TTC549 (cell line): ENCODE results near the gene OXNAD1.

Experiments
- FAIRE-seq: peaks from 2 replicates; lab custom pipeline; 2012; peaks lifted over from hg19 to GRCh38; lab: Jason Lieb, UNC

The OXNAD1 gene

DNA sequence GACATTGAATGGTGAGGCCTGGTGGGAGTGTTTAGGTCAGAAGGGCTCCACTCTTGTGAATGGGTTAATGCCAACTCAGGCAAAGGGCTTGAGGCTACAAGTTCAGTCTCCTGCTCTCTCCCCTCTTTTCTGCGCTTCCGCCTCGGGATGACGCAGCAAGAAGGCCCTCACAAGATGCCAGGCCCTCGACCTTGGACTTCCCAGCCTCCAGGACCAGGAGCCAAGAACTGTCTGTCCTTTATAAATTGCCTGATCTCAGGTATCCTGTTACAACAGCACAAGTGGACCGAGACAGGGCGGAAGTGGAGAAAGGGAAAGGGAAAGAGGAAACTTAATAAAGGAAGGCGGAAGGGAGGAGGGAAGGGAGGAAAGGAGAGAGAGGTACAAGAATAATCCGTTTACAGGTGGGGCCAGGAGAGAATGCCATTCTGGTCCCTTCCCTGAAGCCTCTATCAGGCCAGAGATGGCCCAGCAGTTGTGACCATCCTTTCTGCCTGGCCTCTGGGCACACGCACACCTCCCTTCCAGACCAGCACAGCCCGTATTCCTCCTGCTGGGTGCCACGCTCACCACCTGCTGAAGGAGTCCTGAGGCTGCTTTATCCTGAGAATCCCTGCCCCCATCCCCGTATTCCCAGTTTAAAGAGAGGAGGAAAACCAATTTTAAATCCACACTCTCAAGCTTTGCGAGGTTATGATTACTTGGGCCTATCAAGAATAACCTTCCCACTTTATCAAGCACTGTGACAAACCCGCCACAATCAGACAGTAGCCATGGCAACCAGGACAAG is 64.2 kb downstream of the OXNAD1 start:
- no peak for FAIRE-seq

DNA sequence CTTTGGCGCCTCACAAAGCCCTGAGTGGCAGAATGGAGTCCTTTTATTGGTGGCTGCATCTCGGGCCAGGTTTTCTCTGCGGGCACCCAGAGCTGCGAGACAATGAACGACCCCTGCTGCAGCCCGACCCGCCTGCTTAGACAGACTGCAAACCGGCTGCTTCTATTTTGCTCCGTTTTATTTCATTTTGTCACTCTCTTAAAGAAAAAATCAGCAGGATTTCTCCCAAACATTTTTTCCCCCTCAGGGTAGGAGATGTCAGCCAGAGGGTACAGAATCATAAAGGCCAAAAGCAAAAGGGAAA is 64.8 kb downstream of the OXNAD1 start:
- FAIRE-seq: no peak

DNA sequence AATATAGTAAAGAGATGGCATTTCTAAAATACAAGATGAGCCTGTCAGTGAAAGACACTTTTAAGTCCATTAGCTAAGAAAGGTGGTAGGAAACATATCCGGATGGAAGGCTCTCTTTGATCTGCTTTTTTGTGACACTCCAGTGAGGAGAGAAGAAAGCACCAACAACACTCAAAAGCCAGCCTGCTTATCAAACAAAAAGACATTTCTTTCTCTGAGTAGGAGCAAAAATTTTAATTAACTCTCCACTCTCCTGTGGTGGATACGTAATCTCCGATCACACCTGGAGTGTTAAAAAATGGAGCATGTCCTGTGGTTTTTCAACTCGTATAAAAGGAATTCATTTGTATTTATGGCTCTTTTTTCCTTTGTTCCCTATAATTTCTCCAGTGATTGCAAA is 65.3 kb downstream of the OXNAD1 start:
- no peak for FAIRE-seq

DNA sequence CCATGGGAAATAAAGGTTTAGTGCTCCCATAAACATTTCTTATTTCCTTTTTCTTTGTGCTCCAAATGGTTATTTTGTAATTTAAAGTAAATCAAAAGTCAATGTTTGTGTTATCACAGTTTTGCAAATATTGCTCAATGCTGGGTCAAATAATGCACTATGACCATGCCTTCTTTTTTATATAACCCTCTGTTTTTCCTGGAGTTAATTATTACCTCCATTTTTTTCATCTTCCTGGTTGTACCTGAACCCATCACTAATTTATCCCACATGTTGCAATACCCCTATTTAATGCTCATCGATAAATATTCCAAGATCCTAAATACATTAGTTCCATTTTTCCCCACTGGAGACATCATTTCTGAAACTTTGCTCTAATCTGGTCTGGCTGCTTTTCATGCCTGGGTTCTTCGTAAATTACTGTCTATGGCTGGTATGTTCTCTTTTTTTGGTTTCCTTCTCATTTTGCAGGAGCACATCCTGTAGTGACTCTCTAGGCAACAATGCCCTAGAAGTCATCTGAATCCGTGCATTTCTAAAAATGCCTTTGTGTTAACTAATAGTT is 66.4 kb downstream of the OXNAD1 start:
- no peak for FAIRE-seq

DNA sequence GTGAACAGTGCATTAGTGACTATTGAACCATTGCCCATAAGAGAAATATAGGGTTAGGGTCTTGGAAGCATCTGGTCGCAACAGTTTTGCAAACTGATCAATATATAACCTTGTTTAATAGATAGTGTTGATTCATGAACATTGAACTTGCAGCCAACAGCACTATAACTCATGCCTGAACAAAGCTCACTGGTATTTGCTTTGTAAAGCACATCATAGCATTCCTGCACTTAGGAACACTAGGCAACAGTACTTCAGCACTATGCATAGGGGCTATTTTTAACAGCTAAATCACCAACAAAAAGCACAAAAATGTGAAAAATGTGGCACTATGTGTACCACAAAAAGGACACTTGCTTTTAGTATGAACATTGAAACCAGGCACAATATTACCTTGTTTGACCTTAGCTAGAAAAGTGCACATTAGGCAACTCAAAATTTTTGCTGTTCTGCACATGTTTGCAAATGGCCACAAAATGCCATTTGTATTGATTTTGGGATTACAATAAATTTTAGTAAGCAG is 68.0 kb downstream of the OXNAD1 start:
- FAIRE-seq: no peak

DNA sequence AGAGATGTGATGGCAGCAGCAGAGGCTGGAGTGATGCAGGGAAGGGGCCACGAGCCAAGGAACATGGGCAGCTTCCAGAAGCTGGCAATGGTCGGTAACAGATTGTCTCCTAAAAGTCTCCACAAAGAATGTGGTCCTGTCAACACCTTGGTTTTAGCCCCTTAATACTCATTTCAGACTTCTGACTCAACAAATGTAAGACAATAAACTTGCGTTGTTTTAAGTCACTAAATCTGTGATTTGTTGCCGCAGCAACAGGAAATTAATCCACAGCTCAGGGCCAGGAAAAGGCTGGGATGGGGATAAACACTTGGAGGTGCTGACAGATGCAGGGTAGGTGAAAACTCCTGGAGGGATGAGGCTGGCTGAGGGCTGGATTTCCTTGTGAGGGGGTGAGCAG is 69.9 kb downstream of the OXNAD1 start:
- FAIRE-seq: no peak

DNA sequence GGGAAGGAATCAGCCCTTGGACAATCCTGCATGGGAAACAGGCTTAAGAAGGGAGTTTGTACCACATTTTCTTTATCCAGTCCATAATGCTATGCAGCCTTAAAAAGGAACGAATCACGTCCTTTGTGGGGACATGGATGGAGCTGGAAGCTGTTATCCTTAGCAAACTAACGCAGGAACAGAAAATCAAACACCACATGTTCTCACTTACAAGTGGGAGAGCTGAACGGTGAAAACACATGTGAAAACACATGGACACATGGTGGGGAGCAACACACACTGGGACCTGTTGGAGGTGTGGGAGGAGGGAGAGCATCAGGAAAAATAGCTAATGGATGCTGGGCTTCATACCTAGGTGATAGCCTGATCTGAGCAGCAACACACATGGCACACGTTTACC is 70.3 kb downstream of the OXNAD1 start:
- no peak for FAIRE-seq

DNA sequence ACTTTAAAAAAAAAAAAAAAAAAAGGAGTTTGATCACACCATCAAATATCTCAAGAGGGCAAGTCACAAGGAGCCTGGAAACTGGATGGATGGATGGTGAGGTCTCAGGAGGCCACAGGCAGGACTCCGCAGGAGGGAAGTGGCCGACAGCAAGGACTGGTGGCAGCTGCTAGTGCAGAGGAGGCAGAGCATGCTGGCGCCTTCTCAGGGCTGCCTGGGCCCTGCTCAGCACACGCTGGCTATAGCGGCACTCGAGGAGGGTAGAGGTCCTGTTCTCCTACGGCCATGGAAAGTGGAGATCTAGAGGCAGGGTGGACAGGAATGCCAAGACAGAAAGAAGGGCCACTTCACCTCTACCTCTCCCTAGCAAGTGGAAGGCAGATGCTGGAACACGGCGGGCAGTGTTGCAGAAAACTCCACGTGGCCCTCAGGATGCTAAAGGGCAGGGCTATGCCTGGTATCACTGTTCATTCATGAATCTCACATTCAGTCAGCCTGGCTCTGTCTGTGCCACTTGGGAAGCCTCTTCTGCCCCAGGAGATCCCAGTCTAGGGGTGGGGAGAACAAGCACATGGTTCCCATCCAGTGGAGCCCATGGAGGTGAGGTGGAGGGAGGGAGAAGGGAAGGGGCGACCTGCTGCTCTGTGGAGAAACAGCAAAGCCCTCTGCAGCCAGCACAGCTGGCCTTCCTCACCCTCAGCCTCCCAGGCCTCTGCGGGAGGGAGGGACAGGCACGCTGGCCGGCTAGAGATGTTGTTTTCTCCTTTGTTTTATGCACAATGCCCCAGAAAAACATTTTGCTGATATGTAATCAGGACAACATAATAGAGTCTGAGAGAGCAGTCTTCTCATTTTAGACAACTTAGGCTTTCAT is 71.0 kb downstream of the OXNAD1 start:
- FAIRE-seq: no peak

DNA sequence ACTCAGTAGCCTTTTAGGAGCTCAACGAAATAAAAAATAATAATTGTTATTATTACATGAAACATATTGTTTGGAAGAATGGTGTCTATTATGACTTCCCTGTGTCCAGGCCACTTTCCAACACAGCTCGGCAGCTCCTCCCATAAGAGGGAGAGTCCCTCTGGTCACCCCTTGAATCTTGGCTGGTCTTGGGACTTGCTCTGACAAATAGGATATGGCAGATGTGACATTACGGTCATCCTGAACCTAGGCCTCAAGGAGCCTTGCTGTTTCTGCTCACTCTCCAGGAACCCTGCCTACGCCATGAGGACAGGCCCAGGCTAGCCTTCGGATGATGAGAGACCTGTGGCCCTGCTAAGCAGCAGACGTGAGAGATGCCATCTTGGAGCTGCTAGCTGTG is 71.8 kb downstream of the OXNAD1 start:
- no peak for FAIRE-seq

DNA sequence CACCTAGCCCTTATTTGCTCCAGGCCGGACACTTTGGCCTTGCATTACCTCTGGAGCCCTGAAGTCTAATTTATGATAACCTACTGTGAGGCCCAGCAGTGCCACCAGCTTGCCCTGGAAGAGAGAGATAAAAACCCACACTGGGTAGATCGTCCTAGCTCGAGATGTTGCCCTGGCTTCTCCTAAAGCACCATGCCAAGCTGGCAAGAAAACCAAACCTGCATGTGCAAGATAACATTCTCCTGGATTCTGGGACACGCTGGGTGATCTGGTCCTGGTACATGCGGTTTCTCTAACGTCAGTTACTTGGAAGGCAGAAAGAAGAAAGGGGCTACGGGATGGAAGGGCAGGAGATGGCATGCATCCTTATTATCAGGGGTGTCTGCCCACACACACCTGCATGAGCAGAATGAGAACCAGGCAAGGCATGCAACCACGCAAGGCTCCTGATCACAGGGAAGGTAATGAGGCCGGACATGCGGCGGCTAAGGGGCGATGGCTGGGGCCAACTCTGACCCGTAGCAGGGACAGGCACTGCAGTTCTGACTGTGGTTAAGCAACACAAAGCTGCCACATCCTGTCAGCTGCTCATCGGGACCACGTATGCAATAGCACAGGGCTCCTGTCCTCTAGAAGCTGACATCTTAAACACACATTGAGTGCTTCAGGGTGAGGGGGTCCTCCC is 73.0 kb downstream of the OXNAD1 start:
- FAIRE-seq: no peak

DNA sequence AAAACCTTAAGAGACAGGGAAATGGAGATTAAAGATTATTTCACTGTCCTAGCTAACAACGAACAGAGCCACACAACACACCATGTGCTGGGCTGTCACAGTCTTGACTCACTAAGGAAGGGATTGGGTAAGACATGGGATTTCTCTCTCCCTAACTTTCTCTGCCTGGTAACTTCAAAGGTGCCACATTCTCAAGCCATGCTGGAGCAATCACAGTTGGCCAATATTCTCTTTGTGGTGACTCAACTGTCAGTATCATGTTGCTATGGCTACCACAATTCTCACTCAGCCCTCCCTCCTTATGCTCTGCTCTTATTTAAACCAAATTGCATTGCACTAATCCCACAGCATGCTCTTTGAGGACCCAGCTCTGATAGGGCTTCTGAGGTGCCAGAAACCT is 74.0 kb downstream of the OXNAD1 start:
- FAIRE-seq: no peak

DNA sequence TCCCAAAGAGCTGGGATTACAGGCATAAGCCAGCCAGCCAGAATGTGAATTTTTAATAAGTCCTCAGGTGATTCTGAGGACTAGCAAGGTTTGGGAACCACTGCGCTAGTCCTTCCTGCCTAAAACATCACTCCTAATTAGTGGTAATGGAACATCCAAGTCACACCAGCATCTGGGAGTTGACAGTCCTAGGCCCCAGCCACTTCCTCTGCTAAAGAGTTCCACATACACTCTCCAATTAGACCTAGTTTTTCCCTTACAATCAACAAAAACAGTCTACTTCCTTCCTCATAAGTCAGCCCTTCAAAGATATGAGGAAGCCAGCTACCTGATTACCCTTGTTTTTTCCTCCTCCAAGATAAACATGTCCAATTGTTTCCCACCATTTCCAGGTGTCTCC is 78.1 kb downstream of the OXNAD1 start:
- no peak for FAIRE-seq

DNA sequence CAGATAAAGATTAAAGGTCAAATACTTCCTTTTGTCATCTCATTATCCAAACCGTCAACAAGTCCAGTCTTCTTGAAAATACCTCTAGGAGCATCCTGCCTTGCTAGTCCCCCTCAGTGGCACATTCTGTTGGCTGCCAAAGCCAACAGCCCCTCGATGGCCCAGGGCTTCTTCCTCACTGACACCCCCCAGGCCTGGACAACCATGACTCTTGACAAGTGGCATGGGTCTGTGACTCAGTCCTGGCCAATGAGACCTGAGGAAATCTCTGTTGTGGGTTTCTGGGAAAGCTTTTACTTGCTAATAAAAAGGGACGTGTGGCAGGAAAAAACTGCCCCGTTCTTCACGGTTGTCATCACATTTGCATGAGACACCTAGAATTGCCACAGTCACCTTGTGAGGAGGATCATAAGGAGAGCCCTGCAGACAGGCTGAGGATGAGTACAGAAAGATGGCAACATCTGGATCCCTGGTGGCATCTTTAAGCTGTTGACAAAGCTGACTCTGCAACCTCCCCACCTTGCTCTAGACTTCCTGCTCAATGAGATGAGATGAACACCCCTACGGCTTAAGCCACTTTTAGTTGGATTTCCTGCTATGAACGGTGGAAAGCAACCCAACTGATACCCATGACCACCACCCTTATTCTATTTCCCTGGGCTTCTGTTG is 81.5 kb downstream of the OXNAD1 start:
- no peak for FAIRE-seq

DNA sequence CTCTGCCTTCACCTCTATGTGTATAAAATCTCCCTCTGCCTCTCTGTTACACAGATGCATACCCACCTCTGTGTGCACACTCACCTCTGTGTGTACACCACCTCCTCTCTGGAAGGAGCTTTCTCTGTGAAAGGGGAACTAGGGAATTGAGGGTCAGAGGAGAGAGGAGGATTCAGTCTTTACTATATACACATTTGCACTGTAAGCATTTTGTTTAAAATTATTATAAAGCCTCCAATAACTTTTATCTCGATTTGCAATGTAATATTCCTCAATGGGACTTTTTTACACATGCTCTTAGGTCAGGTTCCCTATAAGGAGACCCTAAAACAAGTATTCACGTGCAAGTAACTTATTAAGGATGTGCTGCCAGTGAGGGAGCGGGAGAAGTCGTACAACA is 82.5 kb downstream of the OXNAD1 start:
- no peak for FAIRE-seq

DNA sequence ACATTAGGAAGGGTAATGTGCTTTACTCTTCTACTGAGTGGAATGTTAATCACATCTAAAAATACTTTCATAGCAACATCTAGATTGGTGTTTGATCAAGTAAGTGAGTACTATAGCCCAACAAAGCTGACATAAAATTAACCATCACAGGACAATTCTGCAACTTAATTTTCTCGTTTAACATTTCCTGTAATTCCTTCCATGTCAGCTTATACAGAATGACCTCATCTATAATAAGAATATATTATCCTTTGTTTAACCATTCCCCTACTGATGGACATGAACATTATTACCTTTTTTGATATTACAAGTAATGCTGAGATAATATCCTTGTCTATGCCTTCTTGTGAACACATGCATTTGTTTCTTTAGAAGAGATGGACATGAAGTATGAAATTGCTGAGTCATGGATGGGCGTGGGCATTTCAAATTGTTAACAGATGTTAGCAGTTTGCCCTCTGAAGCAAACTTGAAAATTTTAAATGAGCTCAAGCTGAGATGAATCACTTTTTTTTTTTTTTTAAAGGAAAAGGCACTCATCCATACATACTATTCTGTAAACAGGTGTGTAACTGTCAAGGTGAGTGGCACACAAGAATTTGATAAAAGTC is 85.1 kb downstream of the OXNAD1 start:
- FAIRE-seq: no peak

DNA sequence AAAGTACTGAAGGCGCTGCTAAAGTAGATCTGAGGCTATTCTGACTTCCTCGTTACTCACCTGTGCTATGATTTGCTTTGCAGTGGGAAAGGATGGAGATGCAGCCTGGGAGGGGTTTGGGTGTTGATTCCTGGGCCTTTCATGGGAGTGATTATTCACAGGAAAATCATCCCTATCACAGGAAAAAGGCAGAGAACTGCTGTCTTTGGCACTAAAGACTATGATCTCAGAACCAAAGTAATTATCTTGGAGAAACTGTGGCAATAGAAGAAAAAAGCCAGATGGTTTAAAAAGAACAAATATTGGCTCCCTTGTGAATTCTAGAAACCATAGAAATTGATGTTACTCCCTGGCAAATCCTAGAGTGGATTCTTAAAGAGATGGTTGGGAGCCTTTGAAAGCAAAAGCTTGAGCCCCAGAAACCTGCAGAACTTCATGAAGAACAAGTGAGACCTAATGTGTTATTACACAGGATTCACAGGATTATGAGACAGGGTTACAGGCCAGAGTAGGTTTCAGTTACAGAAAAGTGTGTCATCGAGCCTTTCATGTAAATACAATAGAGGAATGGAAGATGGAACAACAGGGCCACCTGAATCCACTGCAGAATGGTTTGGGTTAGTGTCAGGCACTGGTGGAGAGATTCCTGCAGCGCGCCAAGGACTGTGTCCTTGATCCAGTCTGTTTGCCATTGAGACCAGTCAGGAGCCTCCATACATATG is 85.7 kb downstream of the OXNAD1 start:
- no peak for FAIRE-seq

DNA sequence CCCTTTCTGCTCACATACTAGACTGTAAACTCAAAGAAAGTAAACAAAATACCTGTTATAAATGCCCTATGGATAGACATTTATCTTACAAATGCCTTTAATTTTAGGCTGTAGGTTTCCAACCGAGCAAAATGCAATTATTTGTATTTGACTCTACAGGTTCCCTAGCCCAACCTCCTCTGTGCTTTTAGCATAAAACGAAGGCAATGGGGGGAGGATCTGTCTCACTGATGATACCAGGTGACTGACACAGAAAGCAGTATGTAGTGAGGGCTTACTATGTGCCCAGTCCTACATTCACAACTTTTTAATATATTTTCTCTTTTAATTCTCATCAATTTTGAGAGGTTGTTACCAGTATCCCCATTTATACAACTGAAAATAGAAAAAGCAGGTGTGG is 87.4 kb downstream of the OXNAD1 start:
- FAIRE-seq: no peak

DNA sequence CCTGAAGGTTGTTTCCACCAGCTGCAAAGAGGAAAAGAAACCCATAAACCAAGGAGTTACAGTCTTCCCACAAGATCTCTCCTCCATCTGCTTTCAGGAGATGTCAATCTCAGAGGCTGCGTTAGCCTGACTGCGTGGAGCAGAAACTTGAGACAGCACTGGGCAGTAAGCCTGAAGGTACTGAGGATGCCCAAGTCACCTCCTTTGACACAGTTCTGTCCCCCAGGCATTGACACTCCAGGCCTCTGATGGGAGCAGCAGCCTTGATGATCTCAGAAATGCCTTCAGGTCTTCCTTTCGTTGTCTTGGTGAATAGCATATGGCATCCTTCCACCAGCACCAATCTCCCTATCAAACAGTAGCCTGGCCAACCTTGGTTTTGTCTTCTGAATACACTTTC is 89.3 kb downstream of the OXNAD1 start:
- FAIRE-seq: no peak
